ENCODE measurements around the gene ERC1.

Gene ERC1

GRCh38 chr12:1473418-1473817 lies 482.4 kb downstream of the ERC1 start:
- Histone ChIP-seq H3K36me3 (ENCODE audit: control insufficient read depth in 2 of 2, insufficient read depth in 1 of 2, low read length in 2 of 2) (no peaks in the 10 kb centered on the region), H3K4me1 (ENCODE audit: control insufficient read depth, insufficient read depth, low read length) (peaks cover 22% of the 10 kb centered on the region), H3K4me3 (ENCODE audit: low read depth, low read length) (no peak overlapping the region), H3K27ac (ENCODE audit: extremely low read depth, low read depth, low read length) (0 out of 2 replicates have a peak overlapping the region, but pooled peaks have one; percentile 71), H3K9me3 (ENCODE audit: control insufficient read depth, insufficient read depth, low read depth, low read length) (no peaks in the 10 kb centered on the region)
- ChIA-PET POLR2A (no interaction called here), CTCF (interaction anchor here (0.7 kb wide), 1 partner anchor 815 kb away, joined by 3 read pairs; no protein-coding TSS in a partner anchor)
- TF ChIP-seq ZNF175 (tag by site-specific recombination; IDR thresholded peaks at IDR 0.05) = no peak
- no peak for TF ChIP-seq BCL11A (tag by site-specific recombination; IDR thresholded peaks at IDR 0.05; ENCODE audit: low read depth)
- no peak for TF ChIP-seq ZIC2 (tag by site-specific recombination; IDR thresholded peaks at IDR 0.05)
- TF ChIP-seq ZSCAN23 (tag by site-specific recombination; IDR thresholded peaks at IDR 0.05) = no peak
- no peak for TF ChIP-seq ZBTB49 (tag by site-specific recombination; IDR thresholded peaks at IDR 0.05; ENCODE audit: low read depth)

GRCh38 chr12:1474041-1474573 lies 483.1 kb downstream of the ERC1 start:
- H3K4me3 ChIP-seq (ENCODE audit: low read depth, low read length) = no peak overlapping the region
- peaks cover 22% of the 10 kb centered on the region for H3K4me1 ChIP-seq (ENCODE audit: control insufficient read depth, insufficient read depth, low read length)
- TF ChIP-seq WT1 (tag by site-specific recombination; IDR thresholded peaks at IDR 0.05) (peak; percentile 97), ZNF398 (tag by site-specific recombination; IDR thresholded peaks at IDR 0.05) (0 out of 2 replicates have a peak, but pooled peaks have one; percentile 14), ZBTB11 (tag by site-specific recombination; conservative IDR thresholded peaks at IDR 0.05; ENCODE audit: low read depth) (no peak), SCRT1 (tag by site-specific recombination; IDR thresholded peaks at IDR 0.05; ENCODE audit: borderline replicate concordance) (no peak), ZBTB17 (tag by site-specific recombination; IDR thresholded peaks at IDR 0.05) (peak; percentile 36; the same call in 1 of the 2 replicates), GLIS2 (tag by site-specific recombination; IDR thresholded peaks at IDR 0.05) (no peak), PRDM6 (tag by site-specific recombination; IDR thresholded peaks at IDR 0.05) (peak; percentile 74), ZEB2 (tag by site-specific recombination; IDR thresholded peaks at IDR 0.05) (0 out of 2 replicates have a peak, but pooled peaks have one; percentile 16), ZNF280C (tag by site-specific recombination; IDR thresholded peaks at IDR 0.05) (no peak), OSR2 (tag by site-specific recombination; IDR thresholded peaks at IDR 0.05) (0 out of 2 replicates have a peak, but pooled peaks have one; percentile 20), PATZ1 (tag by site-specific recombination; IDR thresholded peaks at IDR 0.05) (0 out of 2 replicates have a peak, but pooled peaks have one; percentile 7), ZNF335 (tag by site-specific recombination; conservative IDR thresholded peaks at IDR 0.05) (peak; percentile 33; the same call in 1 of the 2 replicates)
- no peaks in the 10 kb centered on the region for H3K9me3 ChIP-seq (ENCODE audit: control insufficient read depth, insufficient read depth, low read depth, low read length)
- POLR2A ChIA-PET = no interaction called here
- no peaks in the 10 kb centered on the region for H3K36me3 ChIP-seq (ENCODE audit: control insufficient read depth in 2 of 2, insufficient read depth in 1 of 2, low read length in 2 of 2)
- H3K27ac ChIP-seq (ENCODE audit: extremely low read depth, low read depth, low read length) = peak overlapping the region; percentile 71
- CTCF ChIA-PET = interaction anchor here (0.7 to 2.2 kb wide), 3 partner anchors 105 to 356 kb away, joined by 3 to 13 read pairs (median 6); no protein-coding TSS in a partner anchor
